Vagina (tissue), 2 donors: ENCODE measurements around the gene LIN28B. TPM values are rescaled to one million over a fixed set of nuclear protein-coding genes. Genes with fewer than 3 reads are reported as not detected.

ENCODE experiments used
- DNase-seq, 2 donors: peaks; one replicate each; pipeline ENCODE4 v3.0.0-alpha.2; 2017; ENCODE audit errors: extremely low spot score in 2 of 2
- H3K27ac ChIP-seq: fragments of 200-600 bp; sonication (generic); one replicate; pipeline ENCODE4 v1.5.1; 2019
- H3K27me3 ChIP-seq: fragments of 200-600 bp; sonication (generic); one replicate; pipeline ENCODE4 v1.5.1; 2019
- H3K36me3 ChIP-seq, 2 donors: fragments of 200-600 bp; sonication (generic); one replicate each; pipeline ENCODE4 v1.5.1; 2017 to 2019
- H3K4me1 ChIP-seq: fragments of 200-600 bp; sonication (generic); one replicate; pipeline ENCODE4 v1.5.1; 2019
- H3K4me3 ChIP-seq, 2 donors: fragments of 200-600 bp; sonication (generic); 1 replicate in 1 of 2; 2 replicates in 1 of 2; pipeline ENCODE4 v1.5.1; 2016 to 2019
- H3K9me3 ChIP-seq: fragments of 200-600 bp; sonication (generic); one replicate; pipeline ENCODE4 v1.5.1; 2019
- CTCF ChIP-seq, 3 experiments: fragments of 450-650 bp in 2 of 3; fragments of 200-600 bp in 1 of 3; sonication (generic) in 1 of 3; IDR thresholded peaks; one replicate each; pipeline ENCODE4 v1.5.1; 2017 to 2019; ENCODE audit warnings: antibody characterized with exemption in 3 of 3, mild to moderate bottlenecking in 2 of 3, moderate library complexity in 2 of 3
- POLR2A ChIP-seq, 2 donors: fragments of 450-650 bp; IDR thresholded peaks; one replicate each; pipeline ENCODE4 v1.6.1; 2017; ENCODE audit warnings: antibody characterized with exemption in 2 of 2, mild to moderate bottlenecking in 2 of 2, moderate library complexity in 2 of 2
- POLR2AphosphoS5 ChIP-seq, 2 donors: sonication (generic); formaldehyde crosslinking; IDR thresholded peaks; one replicate each; pipeline ENCODE4 v1.9.0; 2017; ENCODE audit warnings: antibody characterized with exemption in 2 of 2, mild to moderate bottlenecking in 2 of 2, low read depth in 1 of 2; ENCODE audit not compliant: insufficient read depth in 1 of 2
- intact Hi-C: fragments of 100-400 bp; cut with DNase I; formaldehyde crosslinking; loops from one replicate; pipeline ENCODE4 v1.15.1; 2023
- total RNA-seq: library from RNA; depleted of rRNA; stranded (reverse); fragments of >200 nt; gene quantifications from one replicate; pipeline ENCODE4 v1.2.3, GENCODE V29; 2016

The LIN28B gene
- total RNA-seq, 1 donor from 2014 or later, result not detected

DNA sequence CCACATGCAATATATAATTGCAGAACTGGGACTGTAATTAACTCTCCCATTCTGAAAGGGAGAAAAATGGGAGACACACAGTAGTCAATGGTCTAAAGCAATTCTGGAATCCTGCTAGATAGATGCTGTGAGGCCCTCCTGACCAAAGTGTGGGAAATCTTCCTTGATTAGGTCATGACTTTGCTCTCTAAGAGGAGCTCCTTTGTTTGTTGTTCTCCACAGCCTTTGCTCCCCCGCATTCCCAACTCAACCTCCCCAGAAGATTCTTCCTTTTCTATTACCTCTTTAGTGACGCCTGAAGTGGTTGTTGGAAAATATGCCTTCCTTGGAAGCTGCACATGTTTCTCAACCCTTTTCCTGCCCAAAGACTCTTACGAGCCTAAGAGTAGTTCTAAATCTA, 28.8 kb upstream of the LIN28B start:
- no peaks in the 10 kb centered on the region for H3K9me3 ChIP-seq
- H3K36me3 ChIP-seq, result no peaks in the 10 kb centered on the region
- no peaks in the 10 kb centered on the region for H3K4me1 ChIP-seq
- no peak overlapping the region for H3K27ac ChIP-seq
- no peak overlapping the region for H3K4me3 ChIP-seq
- TF ChIP-seq POLR2A (IDR thresholded peaks at IDR 0.05) (no peak), CTCF (IDR thresholded peaks at IDR 0.05) (no peak), POLR2AphosphoS5 (IDR thresholded peaks at IDR 0.05; ENCODE audit: insufficient read depth in 1 of 2, low read depth in 1 of 2) (no peak)
- no peak for DNase-seq
- intact Hi-C loops, result no loop called here
- H3K27me3 ChIP-seq, result no peaks in the 10 kb centered on the region

DNA sequence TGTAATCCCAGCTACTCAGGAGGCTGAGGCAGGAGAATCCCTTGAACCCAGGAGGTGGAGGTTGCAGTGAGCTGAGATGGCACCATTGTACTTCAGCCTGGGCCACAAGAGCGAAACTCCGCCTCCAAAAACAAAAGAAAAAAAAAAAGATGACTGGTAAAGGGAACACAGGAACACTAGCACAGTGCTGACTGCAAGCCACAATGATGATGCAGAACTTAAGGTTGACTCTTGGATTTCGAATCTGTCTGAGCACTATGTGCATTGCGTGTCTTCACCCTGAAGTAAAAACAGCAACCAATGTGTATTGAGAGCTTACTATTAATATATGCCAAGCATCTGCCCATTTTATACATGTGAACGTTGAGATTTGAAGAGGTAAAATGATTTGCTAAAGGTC, 27.6 kb upstream of the LIN28B start:
- Histone ChIP-seq H3K36me3 (no peaks in the 10 kb centered on the region), H3K27me3 (no peaks in the 10 kb centered on the region), H3K27ac (no peak overlapping the region), H3K4me3 (no peak overlapping the region), H3K9me3 (no peaks in the 10 kb centered on the region), H3K4me1 (no peaks in the 10 kb centered on the region)
- intact Hi-C loops, result no loop called here
- DNase-seq, result no peak
- TF ChIP-seq POLR2A (IDR thresholded peaks at IDR 0.05) (no peak), POLR2AphosphoS5 (IDR thresholded peaks at IDR 0.05; ENCODE audit: insufficient read depth in 1 of 2, low read depth in 1 of 2) (no peak), CTCF (IDR thresholded peaks at IDR 0.05) (no peak)

- no peaks in the 10 kb centered on the region for H3K36me3 ChIP-seq
- TF ChIP-seq CTCF (IDR thresholded peaks at IDR 0.05), result no peak
- TF ChIP-seq POLR2AphosphoS5 (IDR thresholded peaks at IDR 0.05; ENCODE audit: insufficient read depth in 1 of 2, low read depth in 1 of 2), result no peak
- no peak for TF ChIP-seq POLR2A (IDR thresholded peaks at IDR 0.05)
- no peak overlapping the region for H3K27ac ChIP-seq
- DNase-seq, result no peak
- no peaks in the 10 kb centered on the region for H3K27me3 ChIP-seq
- no peaks in the 10 kb centered on the region for H3K4me1 ChIP-seq
- H3K4me3 ChIP-seq, result no peak overlapping the region
- H3K9me3 ChIP-seq, result no peaks in the 10 kb centered on the region
- intact Hi-C loops, result no loop called here
These were observed 26.0 kb upstream of the LIN28B start for GRCh38 chr6:104930939-104931338.

- no peak for TF ChIP-seq POLR2A (IDR thresholded peaks at IDR 0.05)
- TF ChIP-seq POLR2AphosphoS5 (IDR thresholded peaks at IDR 0.05; ENCODE audit: insufficient read depth in 1 of 2, low read depth in 1 of 2), result no peak
- H3K36me3 ChIP-seq, result no peaks in the 10 kb centered on the region
- no peaks in the 10 kb centered on the region for H3K9me3 ChIP-seq
- H3K4me1 ChIP-seq, result peaks cover 6% of the 10 kb centered on the region
- H3K27me3 ChIP-seq, result no peaks in the 10 kb centered on the region
- no peak overlapping the region for H3K4me3 ChIP-seq
- intact Hi-C loops, result no loop called here
- H3K27ac ChIP-seq, result no peak overlapping the region
- DNase-seq, result no peak
These were observed 20.0 kb upstream of the LIN28B start for GRCh38 chr6:104936766-104937535.

- TF ChIP-seq POLR2AphosphoS5 (IDR thresholded peaks at IDR 0.05; ENCODE audit: insufficient read depth in 1 of 2, low read depth in 1 of 2) (no peak), CTCF (IDR thresholded peaks at IDR 0.05) (no peak), POLR2A (IDR thresholded peaks at IDR 0.05) (no peak)
- DNase-seq, result no peak
- intact Hi-C loops, result no loop called here
- H3K36me3 ChIP-seq, result no peaks in the 10 kb centered on the region
- H3K4me1 ChIP-seq, result peaks cover 6% of the 10 kb centered on the region
- H3K4me3 ChIP-seq, result peak overlapping the region in 1 of 2 donors; percentile 39
- H3K27ac ChIP-seq, result no peak overlapping the region
- H3K9me3 ChIP-seq, result no peaks in the 10 kb centered on the region
- H3K27me3 ChIP-seq, result peaks cover 3% of the 10 kb centered on the region
These were observed 16.5 kb upstream of the LIN28B start for GRCh38 chr6:104940238-104940892.
